Thyroid gland (tissue), 4 donors: Measurements from ENCODE around the gene TTC34. TPM values are rescaled to one million over a fixed set of nuclear protein-coding genes. Genes with fewer than 3 reads are reported as not detected.
"Not testable (repeated sequence)": the region's sequence is repeated elsewhere in the genome, so short reads cannot be mapped to it uniquely, and the experiment has no call there.

Experiments
- DNase-seq, 2 donors: peaks; one replicate each; pipeline ENCODE4 v3.0.0-alpha.2; 2019
- H3K27ac ChIP-seq, 3 donors: fragments of 200-600 bp; sonication (generic); 1 replicate in 2 of 3; 2 replicates in 1 of 3; pipeline ENCODE4 v1.5.1; 2016 to 2019; ENCODE audit warnings: mild to moderate bottlenecking in 1 of 3, moderate library complexity in 1 of 3
- H3K27me3 ChIP-seq: fragments of 200-600 bp; sonication (generic); one replicate; pipeline ENCODE4 v1.5.1; 2019
- H3K36me3 ChIP-seq, 2 donors: fragments of 200-600 bp; sonication (generic); one replicate each; pipeline ENCODE4 v1.5.1; 2016 to 2019
- H3K4me1 ChIP-seq, 2 donors: fragments of 200-600 bp; sonication (generic); one replicate each; pipeline ENCODE4 v1.5.1; 2017 to 2019
- H3K4me3 ChIP-seq, 3 donors: fragments of 200-600 bp; sonication (generic); replicated peaks in 1 of 3; 1 replicate in 2 of 3; 2 replicates in 1 of 3; pipeline ENCODE4 v1.5.1; 2016; ENCODE audit warnings: mild to moderate bottlenecking in 1 of 3
- H3K9me3 ChIP-seq: fragments of 200-600 bp; sonication (generic); one replicate; pipeline ENCODE4 v1.5.1; 2017
- WGBS, 2 donors: methylation state at CpG; one replicate each; pipeline ENCODE4 v1.1.5; 2017; 5-methylcytosine and 5-hydroxymethylcytosine counted together
- intact Hi-C: fragments of 100-400 bp; cut with DNase I; formaldehyde crosslinking; loops from one replicate; pipeline ENCODE4 v1.15.1; 2023
- total RNA-seq, 4 donors: library from RNA; depleted of rRNA; stranded (reverse); fragments of >200 nt; gene quantifications; one replicate each; pipeline ENCODE4 v1.2.3, GENCODE V29; 2016

The TTC34 gene
- total RNA-seq, 4 donors from 2014 or later: 0.81 to 2.2 (median 1.9) TPM

DNA sequence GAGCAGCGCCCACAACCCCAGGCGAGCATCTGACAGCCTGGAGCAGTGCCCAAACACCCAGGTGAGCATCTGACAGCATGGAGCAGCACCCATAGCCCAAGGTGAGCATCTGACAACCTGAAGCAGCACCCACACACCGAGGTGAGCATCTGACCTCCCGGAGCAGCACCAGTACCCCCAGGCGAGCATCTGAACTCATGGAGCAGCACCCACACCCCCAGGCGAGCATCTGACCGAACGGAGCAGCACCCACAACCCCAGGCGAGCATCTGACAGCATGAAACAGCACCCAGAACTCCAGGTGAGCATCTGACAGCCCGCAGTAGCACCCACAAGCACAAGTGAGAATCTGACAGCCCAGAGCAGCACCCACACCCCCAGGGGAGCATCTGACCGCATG is 129.8 kb downstream of the TTC34 start:
- H3K27ac ChIP-seq, intact Hi-C loops, H3K36me3 ChIP-seq, H3K27me3 ChIP-seq, H3K4me1 ChIP-seq, H3K4me3 ChIP-seq, DNase-seq, H3K9me3 ChIP-seq: not testable (repeated sequence)
- 65 to 79% methylated on average over 7 of the region's 11 CpGs for WGBS, 2 donors

DNA sequence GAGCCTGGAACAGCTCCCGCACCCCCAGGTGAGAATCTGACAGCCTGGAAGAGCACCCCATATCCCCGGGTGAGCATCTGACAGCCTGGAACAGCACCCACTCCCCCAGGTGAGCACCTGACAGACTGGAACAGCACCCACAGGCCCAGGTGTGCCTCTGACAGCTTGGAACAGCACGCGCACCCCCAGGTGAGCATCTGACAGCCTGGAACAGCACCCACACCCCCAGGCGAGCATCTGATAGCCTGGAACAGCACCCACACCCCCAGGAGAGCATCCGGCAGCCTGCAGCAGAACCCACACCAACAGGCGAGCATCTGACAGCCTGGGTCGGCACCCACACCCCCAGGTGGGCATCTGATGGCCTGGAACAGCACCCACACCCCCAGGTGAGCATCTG is 141.7 kb downstream of the TTC34 start:
- H3K27me3 ChIP-seq, intact Hi-C loops, H3K4me1 ChIP-seq, H3K9me3 ChIP-seq, H3K4me3 ChIP-seq, H3K27ac ChIP-seq, H3K36me3 ChIP-seq, DNase-seq: not testable (repeated sequence)
- WGBS, 2 donors: 75 to 77% methylated on average over 3 to 6 of the region's 8 CpGs

DNA sequence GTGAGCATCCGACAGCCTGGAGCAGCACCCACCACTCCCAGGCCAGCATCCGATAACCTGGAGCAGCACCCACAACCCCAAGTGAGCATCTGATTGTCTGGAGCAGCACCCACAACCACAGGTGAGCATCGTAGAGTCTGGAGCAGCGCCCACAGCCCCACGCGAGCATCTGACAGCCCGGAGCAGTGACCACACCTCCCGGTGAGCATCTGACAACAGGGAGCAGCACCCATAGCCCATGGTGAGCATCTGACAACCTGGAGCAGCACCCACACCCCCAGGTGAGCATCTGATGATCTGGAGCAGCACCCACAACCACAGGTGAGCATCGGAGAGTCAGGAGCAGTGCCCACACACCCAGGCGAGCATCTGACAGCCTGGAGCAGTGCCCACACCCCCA is 143.6 kb downstream of the TTC34 start:
- H3K36me3 ChIP-seq, H3K9me3 ChIP-seq, H3K4me3 ChIP-seq, H3K27me3 ChIP-seq, H3K4me1 ChIP-seq, H3K27ac ChIP-seq, intact Hi-C loops, DNase-seq: not testable (repeated sequence)
- 85% methylated on average over 6 of the region's 10 CpGs; no CpG with 5 or more reads in 1 of the 2 donors for WGBS, 2 donors

DNA sequence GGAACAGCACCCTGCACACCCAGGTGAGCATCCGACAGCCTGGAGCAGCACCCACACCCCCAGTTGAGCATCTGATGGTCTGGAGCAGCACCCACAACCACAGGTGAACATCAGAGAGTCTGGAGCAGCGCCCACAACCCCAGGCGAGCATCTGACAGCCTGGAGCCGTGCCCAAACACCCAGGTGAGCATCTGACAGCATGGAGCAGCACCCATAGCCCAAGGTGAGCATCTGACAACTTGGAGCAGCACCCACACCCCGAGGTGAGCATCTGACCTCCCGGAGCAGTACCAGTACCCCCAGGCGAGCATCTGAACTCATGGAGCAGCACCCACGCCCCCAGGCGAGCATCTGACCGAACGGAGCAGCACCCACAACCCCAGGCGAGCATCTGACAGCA is 144.4 kb downstream of the TTC34 start:
- H3K4me1 ChIP-seq, H3K27ac ChIP-seq, H3K9me3 ChIP-seq, H3K36me3 ChIP-seq, DNase-seq, intact Hi-C loops, H3K4me3 ChIP-seq, H3K27me3 ChIP-seq: not testable (repeated sequence)
- WGBS, 2 donors: 72 to 85% methylated on average over 3 of the region's 12 CpGs

DNA sequence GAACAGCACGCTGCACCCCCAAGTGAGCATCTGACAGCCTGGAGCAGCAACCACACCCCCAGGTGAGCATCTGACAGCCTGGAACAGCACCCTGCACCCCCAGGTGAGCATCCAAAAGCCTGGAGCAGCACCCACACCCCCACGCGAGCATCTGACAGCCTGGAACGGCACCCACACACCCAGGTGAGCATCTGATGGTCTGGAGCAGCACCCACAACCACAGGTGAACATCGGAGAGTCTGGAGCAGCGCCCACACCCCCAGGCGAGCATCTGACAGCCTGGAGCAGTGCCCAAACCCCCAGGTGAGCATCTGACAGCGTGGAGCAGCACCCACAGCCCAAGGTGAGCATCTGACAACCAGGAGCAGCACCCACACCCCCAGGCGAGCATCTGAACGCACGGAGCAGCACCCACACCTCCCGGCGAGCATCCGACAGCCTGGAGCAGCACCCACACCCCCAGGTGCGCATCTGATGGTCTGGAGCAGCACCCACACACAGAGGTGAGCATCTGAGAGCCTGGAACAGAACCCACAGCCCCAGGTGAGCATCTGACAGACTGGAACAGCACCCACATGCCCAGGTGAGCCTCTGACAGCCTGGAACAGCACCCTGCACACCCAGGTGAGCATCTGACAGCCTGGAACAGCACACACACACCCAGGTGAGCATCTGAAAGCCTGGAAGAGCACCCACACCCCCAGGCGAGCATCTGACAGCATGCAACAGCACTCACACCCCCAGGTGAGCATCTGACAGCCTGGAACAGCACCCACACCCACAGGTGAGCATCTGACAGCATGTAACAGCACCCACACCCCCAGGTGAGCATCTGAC is 145.7 kb downstream of the TTC34 start:
- H3K4me3 ChIP-seq, H3K4me1 ChIP-seq, intact Hi-C loops, H3K36me3 ChIP-seq, H3K27ac ChIP-seq, H3K27me3 ChIP-seq, H3K9me3 ChIP-seq: not testable (repeated sequence)
- WGBS, 2 donors: 44 to 61% methylated on average over 16 of the region's 16 CpGs
- DNase-seq: peak in 1 of 2 donors; percentile 5

DNA sequence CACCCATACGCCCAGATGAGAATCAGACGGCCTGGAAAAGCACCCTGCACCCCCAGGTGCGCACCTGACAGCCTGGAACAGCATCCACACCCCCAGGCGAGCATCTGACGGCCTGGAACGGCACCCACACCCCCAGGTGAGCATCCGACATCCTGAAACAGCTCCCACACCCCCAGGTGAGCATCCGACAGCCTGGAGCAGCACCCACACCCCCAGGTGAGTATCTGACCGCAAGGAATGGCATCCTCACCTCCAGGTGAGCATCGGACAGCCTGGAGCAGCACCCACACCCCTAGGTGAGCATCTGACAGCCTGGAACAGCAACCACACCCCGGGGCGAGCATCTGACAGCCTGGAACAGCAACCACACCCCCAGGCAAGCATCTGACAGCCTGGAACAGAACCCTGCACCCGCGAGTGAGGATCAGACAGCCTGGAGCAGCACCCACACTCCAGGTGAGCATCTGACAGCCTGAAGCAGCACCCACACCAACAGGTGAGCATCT is 147.0 kb downstream of the TTC34 start:
- H3K4me1 ChIP-seq, H3K9me3 ChIP-seq, H3K27ac ChIP-seq, H3K27me3 ChIP-seq, intact Hi-C loops, H3K4me3 ChIP-seq, H3K36me3 ChIP-seq: not testable (repeated sequence)
- 45 to 50% methylated on average over 14 of the region's 14 CpGs for WGBS, 2 donors
- peak in 1 of 2 donors; percentile 2 for DNase-seq

DNA sequence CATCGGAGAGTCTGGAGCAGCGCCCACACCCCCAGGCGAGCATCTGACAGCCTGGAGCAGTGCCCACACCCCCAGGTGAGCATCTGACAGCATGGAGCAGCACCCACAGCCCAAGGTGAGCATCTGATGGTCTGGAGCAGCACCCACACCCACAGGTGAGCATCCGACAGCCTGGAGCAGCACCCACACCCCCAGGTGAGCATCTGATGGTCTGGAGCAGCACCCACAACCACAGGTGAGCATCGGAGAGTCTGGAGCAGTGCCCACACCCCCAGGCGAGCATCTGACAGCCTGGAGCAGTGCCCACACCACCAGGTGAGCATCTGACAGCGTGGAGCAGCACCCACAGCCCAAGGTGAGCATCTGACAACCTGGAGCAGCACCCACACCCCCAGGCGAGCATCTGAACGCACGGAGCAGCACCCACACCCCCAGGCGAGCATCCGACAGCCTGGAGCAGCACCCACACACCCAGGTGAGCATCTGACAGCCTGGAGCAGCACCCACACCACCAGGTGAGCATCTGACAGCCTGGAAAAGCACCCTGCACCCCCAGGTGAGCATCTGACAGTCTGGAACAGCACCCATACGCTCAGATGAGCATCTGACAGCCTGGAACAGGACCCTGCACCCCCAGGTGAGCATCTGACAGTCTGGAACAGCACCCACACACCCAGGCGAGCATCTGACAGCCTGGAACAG is 147.6 kb downstream of the TTC34 start:
- H3K27ac ChIP-seq, H3K36me3 ChIP-seq, H3K4me1 ChIP-seq, H3K27me3 ChIP-seq, H3K4me3 ChIP-seq, H3K9me3 ChIP-seq, intact Hi-C loops: not testable (repeated sequence)
- WGBS, 2 donors: 55 to 61% methylated on average over 14 of the region's 14 CpGs
- peak in 1 of 2 donors; percentile 25 for DNase-seq

DNA sequence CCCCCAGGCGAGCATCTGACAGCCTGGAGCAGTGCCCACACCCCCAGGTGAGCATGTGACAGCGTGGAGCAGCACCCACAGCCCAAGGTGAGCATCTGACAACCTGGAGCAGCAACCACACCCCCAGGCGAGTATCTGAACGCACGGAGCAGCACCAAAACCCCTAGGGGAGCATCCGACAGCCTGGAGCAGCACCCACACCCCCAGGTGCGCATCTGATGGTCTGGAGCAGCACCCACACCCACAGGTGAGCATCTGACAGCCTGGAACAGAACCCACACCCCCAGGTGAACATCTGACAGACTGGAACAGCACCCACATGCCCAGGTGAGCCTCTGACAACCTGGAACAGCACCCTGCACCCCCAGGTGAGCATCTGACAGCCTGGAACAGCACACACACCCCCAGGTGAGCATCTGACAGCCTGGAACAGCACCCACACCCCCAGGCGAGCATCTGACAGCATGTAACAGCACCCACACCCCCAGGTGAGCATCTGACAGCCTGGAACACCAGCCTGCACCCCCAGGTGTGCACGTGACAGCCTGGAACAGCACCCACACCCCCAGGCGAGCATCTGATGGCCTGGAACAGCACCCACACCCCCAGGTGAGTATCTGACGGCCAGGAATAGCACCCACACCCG is 148.4 kb downstream of the TTC34 start:
- H3K4me3 ChIP-seq, H3K27me3 ChIP-seq, H3K4me1 ChIP-seq, H3K27ac ChIP-seq, H3K36me3 ChIP-seq, intact Hi-C loops, H3K9me3 ChIP-seq: not testable (repeated sequence)
- DNase-seq: peak in 1 of 2 donors; percentile 4
- 43 to 50% methylated on average over 12 of the region's 12 CpGs for WGBS, 2 donors

DNA sequence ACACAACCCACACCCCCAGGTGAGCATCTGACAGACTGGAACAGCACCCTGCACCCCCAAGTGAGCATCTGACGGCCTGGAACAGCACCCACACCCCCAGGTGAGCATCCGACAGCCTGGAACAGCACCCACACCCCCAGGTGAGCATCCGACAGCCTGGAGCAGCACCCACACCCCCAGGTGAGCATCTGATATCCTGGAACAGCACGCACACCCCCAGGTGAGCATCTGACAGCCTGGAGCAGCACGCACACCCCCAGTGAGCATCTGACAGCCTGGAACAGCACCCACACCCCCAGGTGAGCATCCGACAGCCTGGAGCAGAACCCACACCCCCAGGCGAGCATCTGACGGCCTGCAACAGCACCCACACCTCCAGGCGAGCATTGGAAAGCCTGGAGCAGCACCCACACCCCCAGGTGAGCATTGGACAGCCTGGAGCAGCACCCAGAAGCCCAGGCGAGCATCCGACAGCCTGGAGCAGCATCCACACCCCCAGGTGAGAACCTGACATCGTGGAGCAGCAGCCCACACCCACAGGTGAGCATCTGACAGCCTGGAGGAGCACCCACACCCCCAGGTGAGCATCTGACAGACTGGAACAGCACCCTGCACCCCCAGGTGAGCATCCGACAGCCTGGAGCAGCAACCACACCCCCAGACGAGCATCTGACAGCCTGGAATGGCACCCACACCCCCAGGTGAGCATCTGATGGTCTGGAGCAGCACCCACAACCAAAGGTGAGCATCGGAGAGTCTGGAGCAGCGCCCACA is 149.2 kb downstream of the TTC34 start:
- WGBS, 2 donors: 45 to 48% methylated on average over 16 of the region's 16 CpGs
- DNase-seq, H3K27me3 ChIP-seq, H3K9me3 ChIP-seq, H3K4me1 ChIP-seq, H3K4me3 ChIP-seq, H3K36me3 ChIP-seq, intact Hi-C loops, H3K27ac ChIP-seq: not testable (repeated sequence)
